ENCODE data around the gene ZBTB45. TPM values are rescaled to one million over a fixed set of nuclear protein-coding genes. Genes with fewer than 3 reads are reported as not detected.
A peak's percentile ranks its signal among the peaks of the same experiment; 100 is the strongest.

ZBTB45 gene
- total and polyA plus RNA-seq, 2 donors (not counting 1 experiment from before 2014, with no cell fraction given): 12.6 to 20.9 TPM

DNA sequence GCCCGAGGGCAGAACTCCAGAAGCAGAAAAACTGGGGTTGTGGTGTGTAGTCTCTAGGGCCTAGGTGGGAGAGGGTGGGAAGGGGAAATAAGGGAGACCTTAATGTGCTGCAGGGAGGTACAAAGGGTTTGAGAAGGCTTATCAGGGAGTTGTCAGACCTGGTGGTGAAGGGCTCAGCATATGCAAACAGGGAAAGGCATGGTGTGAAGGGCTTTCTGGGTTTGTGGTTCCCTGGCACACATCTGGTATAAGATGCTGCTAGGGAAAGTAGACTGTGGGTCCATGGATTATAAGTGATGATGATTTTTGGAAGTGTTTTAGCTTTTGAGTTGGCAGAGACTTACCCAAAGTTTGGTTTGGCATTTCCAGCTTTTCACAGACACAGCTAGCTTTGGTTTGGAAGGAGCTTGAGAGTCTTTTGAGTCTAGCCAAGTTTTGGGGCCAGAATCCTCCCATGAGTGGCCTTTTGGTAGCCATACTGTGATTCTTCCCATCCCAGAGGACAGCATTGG is 26.5 kb upstream of the ZBTB45 start:
- Histone ChIP-seq H3K79me2 (ENCODE audit: control insufficient read depth, insufficient read depth, low read length) (peaks cover 49% of the 10 kb centered on the region), H3K9me3 (ENCODE audit: control extremely low read depth in 1 of 3, control insufficient read depth in 2 of 3, insufficient read depth in 1 of 3, low read length in 2 of 3) (no peaks in the 10 kb centered on the region), H3K4me2 (replicated peaks; ENCODE audit: low read depth, low read length, poor library complexity, severe bottlenecking) (peak overlapping the region; percentile 96), H3K4me3 (ENCODE audit: control extremely low read depth in 1 of 5, extremely low read depth in 1 of 5, insufficient read depth in 1 of 5, low read depth in 2 of 5, low read length in 4 of 5) (peak overlapping the region; percentile 31 to 86 (median 70)), H4K20me1 (ENCODE audit: control insufficient read depth, insufficient read depth, low read length, poor library complexity, severe bottlenecking) (peaks cover 64% of the 10 kb centered on the region), H3K36me3 (replicated peaks in 1 of 2; ENCODE audit: control extremely low read depth in 1 of 2, control insufficient read depth in 1 of 2, extremely low read depth in 1 of 2, insufficient read depth in 2 of 2, low read length in 1 of 2) (peaks cover 0 to 55% of the 10 kb centered on the region in 2 experiments), H3K4me1 (ENCODE audit: control insufficient read depth in 2 of 2, insufficient read depth in 2 of 2, low read length in 2 of 2) (peaks cover 17 to 31% of the 10 kb centered on the region in 2 donors), H3K27ac (ENCODE audit: low read length in 2 of 2) (peak overlapping the region in 1 of 2 donors; percentile 52), H3K9ac (ENCODE audit: low read length) (peak overlapping the region; percentile 71), H3K27me3 (replicated peaks in 1 of 4; ENCODE audit: control extremely low read depth in 1 of 4, control insufficient read depth in 3 of 4, insufficient read depth in 4 of 4, low read length in 3 of 4) (peaks cover 0 to 7% (median 0%) of the 10 kb centered on the region in 4 experiments), H2AFZ (ENCODE audit: insufficient read depth, low read depth, low read length, poor library complexity, severe bottlenecking) (no peak overlapping the region)
- intact Hi-C loops (cut with micrococcal nuclease): no loop called here
- WGBS (ENCODE audit: insufficient coverage): 23% methylated on average over 1 of the region's 1 CpG
- Mint-ChIP-seq H3K4me1 (peaks cover 29% of the 10 kb centered on the region), H3K27ac (peak overlapping the region; percentile 90), H3K9me3 (ENCODE audit: insufficient read depth) (no peaks in the 10 kb centered on the region), H3K27me3 (peaks cover 8% of the 10 kb centered on the region), H3K4me3 (peak overlapping the region; percentile 92)
- ATAC-seq (ENCODE audit: low read depth) (no peak), DNase-seq (peak; percentile 15)
- CTCF ChIA-PET: interaction anchor here (0.8 to 3.1 kb wide), 3 partner anchors 8 to 26 kb away, joined by 3 to 24 read pairs (median 13); partner anchors contain the start of genes CHMP2A and ZBTB45
- TF ChIP-seq EZH2 (IDR thresholded peaks at IDR 0.05; ENCODE audit: borderline replicate concordance, insufficient read depth, low read depth, low read length, poor library complexity, severe bottlenecking): no peak
- TF ChIP-seq, protein P1, sequence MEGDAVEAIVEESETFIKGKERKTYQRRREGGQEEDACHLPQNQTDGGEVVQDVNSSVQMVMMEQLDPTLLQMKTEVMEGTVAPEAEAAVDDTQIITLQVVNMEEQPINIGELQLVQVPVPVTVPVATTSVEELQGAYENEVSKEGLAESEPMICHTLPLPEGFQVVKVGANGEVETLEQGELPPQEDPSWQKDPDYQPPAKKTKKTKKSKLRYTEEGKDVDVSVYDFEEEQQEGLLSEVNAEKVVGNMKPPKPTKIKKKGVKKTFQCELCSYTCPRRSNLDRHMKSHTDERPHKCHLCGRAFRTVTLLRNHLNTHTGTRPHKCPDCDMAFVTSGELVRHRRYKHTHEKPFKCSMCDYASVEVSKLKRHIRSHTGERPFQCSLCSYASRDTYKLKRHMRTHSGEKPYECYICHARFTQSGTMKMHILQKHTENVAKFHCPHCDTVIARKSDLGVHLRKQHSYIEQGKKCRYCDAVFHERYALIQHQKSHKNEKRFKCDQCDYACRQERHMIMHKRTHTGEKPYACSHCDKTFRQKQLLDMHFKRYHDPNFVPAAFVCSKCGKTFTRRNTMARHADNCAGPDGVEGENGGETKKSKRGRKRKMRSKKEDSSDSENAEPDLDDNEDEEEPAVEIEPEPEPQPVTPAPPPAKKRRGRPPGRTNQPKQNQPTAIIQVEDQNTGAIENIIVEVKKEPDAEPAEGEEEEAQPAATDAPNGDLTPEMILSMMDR (IDR thresholded peaks at IDR 0.05): no peak
- POLR2A ChIA-PET: interaction anchor here (3.4 kb wide), 1 partner anchor 8 kb away, joined by 29 read pairs; the partner anchor contains the start of gene CHMP2A
